ENCODE data around the gene ZMPSTE24. TPM values are rescaled to one million over a fixed set of nuclear protein-coding genes. Genes with fewer than 3 reads are reported as not detected.
A peak's percentile ranks its signal among the peaks of the same experiment; 100 is the strongest.

ZMPSTE24 gene
- polyA plus RNA-seq, 2 of the 4 experiments (the other 2 are of a cell fraction): 44.3 to 61.3 TPM

DNA sequence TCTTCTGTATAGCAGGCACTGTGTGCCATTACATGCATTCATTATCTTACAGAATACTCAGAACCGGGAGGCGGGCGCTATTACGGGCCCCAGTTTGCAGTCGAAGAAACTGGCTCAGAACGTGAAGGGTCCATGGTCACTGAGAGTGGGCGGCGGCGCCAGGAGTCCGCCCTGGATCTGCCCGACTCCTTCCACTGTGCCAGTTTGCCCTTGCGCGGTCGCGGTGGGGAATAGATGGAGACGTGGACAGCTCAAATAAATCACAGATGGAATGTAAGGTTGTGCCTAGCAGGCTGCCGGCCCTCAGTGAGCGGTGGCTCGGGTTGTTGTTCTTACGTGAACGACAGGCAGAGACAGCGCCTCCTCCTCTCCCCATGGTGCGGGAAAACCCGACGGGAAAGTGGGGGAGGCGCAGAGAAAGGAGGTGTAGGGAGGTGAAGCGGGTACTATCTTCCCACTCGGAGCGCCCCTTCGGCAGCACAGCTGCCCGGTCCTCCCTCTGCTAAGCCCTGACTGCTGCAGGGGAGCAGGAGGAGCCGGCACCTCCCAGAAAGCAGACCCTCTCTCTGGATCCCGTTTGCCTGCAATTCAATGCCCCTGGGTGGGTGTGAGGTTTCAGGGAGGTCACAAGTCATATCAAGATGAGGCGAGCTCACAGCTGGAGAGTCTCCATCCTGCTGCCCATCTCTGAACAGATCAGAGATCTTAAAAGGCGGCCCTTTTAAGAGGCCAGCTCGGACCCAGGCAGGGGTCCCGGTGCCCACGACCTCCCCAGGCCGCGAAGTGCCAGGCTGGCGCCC lies 58.0 kb downstream of the ZMPSTE24 start:
- FAIRE-seq: no peak
- WGBS (ENCODE audit: missing lambda C conversion rate): 45% methylated on average over 27 of the region's 41 CpGs

DNA sequence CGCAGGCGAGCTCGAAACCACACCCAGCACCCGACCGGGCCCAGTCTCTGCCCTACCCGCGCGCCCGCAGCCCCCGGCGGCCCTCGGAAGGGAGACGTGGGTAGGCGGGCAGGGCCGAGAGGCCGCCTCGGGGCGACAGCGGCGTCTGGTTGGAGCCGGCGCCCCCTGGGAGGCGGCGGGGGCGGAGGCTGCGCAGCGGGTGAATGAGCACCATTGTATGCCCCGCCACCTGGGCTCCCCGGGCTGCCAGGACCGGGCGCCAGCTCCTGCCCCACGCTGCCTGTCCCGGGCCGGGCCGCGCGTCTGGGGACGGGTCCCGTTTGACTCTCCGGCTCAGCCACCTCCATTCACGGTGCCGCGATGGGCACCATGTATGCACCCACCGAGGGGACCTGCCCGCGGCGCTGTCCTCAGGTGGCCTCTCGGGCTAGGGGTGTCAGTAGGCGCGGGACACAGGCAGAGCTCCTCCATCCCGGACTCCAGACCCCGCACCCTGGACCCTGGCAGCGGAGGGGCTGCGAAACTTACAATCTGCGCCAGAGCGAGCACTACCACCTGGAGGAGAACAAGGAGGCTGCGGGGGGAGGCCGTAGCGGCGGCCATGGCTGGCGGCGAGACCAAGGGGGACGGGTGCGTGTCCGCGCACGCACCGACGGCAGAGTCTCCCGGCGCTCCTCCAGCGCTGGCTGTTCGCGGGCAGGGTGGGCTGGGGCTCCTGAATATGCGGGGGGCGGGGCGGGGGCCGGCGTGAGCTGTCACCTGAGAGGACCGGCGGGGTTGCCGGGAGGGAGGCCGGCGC lies 58.8 kb downstream of the ZMPSTE24 start, which contains the start of gene COL9A2:
TSS of gene COL9A2 (minus strand) at position 692 of the 799 bp plus-strand sequence. CDS start at position 603, 89 bp downstream.
- TF ChIP-seq EHF (CRISPR knock-in tag; IDR thresholded peaks at IDR 0.05) (no peak), CBX8 (IDR thresholded peaks at IDR 0.05) (no peak), TP53 (CRISPR knock-in tag; IDR thresholded peaks at IDR 0.05) (no peak), KDM1A (IDR thresholded peaks at IDR 0.05; ENCODE audit: low read depth) (no peak), NFE2L2 (conservative IDR thresholded peaks at IDR 0.05; ENCODE audit: low read length) (no peak), RNF2 (IDR thresholded peaks at IDR 0.05; ENCODE audit: borderline replicate concordance, low read depth) (no peak), RCOR1 (IDR thresholded peaks at IDR 0.05; ENCODE audit: low read depth, low read length) (no peak), HOXB13 (CRISPR knock-in tag; IDR thresholded peaks at IDR 0.05; ENCODE audit: low read depth) (no peak), MYC (IDR thresholded peaks at IDR 0.05; ENCODE audit: borderline replicate concordance, low read length) (no peak), CBX2 (IDR thresholded peaks at IDR 0.05; ENCODE audit: borderline replicate concordance, low read depth) (no peak), MAZ (IDR thresholded peaks at IDR 0.05; ENCODE audit: borderline replicate concordance, low read depth, low read length) (no peak), HEYL (CRISPR knock-in tag; IDR thresholded peaks at IDR 0.05) (no peak), RFX5 (IDR thresholded peaks at IDR 0.05) (no peak), PHF8 (IDR thresholded peaks at IDR 0.05; ENCODE audit: borderline replicate concordance, low read depth) (no peak)
- TF ChIP-seq, protein P1, sequence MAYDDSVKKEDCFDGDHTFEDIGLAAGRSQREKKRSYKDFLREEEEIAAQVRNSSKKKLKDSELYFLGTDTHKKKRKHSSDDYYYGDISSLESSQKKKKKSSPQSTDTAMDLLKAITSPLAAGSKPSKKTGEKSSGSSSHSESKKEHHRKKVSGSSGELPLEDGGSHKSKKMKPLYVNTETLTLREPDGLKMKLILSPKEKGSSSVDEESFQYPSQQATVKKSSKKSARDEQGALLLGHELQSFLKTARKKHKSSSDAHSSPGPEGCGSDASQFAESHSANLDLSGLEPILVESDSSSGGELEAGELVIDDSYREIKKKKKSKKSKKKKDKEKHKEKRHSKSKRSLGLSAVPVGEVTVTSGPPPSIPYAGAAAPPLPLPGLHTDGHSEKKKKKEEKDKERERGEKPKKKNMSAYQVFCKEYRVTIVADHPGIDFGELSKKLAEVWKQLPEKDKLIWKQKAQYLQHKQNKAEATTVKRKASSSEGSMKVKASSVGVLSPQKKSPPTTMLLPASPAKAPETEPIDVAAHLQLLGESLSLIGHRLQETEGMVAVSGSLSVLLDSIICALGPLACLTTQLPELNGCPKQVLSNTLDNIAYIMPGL (CRISPR knock-in tag; IDR thresholded peaks at IDR 0.05; ENCODE audit: borderline replicate concordance): no peak
- TF ChIP-seq, protein P2, sequence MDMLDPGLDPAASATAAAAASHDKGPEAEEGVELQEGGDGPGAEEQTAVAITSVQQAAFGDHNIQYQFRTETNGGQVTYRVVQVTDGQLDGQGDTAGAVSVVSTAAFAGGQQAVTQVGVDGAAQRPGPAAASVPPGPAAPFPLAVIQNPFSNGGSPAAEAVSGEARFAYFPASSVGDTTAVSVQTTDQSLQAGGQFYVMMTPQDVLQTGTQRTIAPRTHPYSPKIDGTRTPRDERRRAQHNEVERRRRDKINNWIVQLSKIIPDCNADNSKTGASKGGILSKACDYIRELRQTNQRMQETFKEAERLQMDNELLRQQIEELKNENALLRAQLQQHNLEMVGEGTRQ (IDR thresholded peaks at IDR 0.05): no peak
- TF ChIP-seq, protein P3, sequence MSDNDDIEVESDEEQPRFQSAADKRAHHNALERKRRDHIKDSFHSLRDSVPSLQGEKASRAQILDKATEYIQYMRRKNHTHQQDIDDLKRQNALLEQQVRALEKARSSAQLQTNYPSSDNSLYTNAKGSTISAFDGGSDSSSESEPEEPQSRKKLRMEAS (IDR thresholded peaks at IDR 0.05): no peak
- TF ChIP-seq, protein P4, sequence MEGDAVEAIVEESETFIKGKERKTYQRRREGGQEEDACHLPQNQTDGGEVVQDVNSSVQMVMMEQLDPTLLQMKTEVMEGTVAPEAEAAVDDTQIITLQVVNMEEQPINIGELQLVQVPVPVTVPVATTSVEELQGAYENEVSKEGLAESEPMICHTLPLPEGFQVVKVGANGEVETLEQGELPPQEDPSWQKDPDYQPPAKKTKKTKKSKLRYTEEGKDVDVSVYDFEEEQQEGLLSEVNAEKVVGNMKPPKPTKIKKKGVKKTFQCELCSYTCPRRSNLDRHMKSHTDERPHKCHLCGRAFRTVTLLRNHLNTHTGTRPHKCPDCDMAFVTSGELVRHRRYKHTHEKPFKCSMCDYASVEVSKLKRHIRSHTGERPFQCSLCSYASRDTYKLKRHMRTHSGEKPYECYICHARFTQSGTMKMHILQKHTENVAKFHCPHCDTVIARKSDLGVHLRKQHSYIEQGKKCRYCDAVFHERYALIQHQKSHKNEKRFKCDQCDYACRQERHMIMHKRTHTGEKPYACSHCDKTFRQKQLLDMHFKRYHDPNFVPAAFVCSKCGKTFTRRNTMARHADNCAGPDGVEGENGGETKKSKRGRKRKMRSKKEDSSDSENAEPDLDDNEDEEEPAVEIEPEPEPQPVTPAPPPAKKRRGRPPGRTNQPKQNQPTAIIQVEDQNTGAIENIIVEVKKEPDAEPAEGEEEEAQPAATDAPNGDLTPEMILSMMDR (IDR thresholded peaks at IDR 0.05): no peak
- POLR2A ChIA-PET: no interaction called here
- CTCF ChIA-PET: interaction anchor here (1.2 to 4.7 kb wide), 11 partner anchors 7 to 173 kb away, joined by 3 to 24 read pairs (median 6); no protein-coding TSS in a partner anchor
- H3K4me1 ChIP-seq: no peaks in the 10 kb centered on the region
- H3K4me3 ChIP-seq: peak within 1 kb of the TSS; percentile 50
- DNase-seq (ENCODE audit: low read depth in 1 of 2, low spot score in 1 of 2): peak in 1 of 2 experiments; percentile 18
- peak within 1 kb of the TSS; percentile 44 to 77; a peak in 5 of 6 replicates for H3K27ac ChIP-seq
- no peaks in the 10 kb centered on the region for H3K9me3 ChIP-seq
- peak; percentile 36 to 66 for ATAC-seq
- peak within 1 kb of the TSS; percentile 94 for H3K4me2 ChIP-seq
- FAIRE-seq: no peak
- no CpG with 5 or more reads among the region's 84 CpGs for WGBS (ENCODE audit: missing lambda C conversion rate)

More for the DNA sequence above, 58.0 kb downstream of the ZMPSTE24 start:
- Histone ChIP-seq H3K4me3 (peak overlapping the region; percentile 50), H3K27ac (peak overlapping the region; percentile 44 to 79; a peak in 5 of 6 replicates), H3K4me2 (peak overlapping the region; percentile 94), H3K9me3 (no peaks in the 10 kb centered on the region), H3K4me1 (no peaks in the 10 kb centered on the region)
- CTCF ChIA-PET: interaction anchor here (0.5 to 4.7 kb wide), 32 partner anchors 8 to 246 kb away, joined by 3 to 24 read pairs (median 3); no protein-coding TSS in a partner anchor
- ATAC-seq (peak; percentile 17 to 36; a peak in 4 of 6 replicates), DNase-seq (ENCODE audit: low read depth in 1 of 2, low spot score in 1 of 2) (no peak)
- POLR2A ChIA-PET: interaction anchor here (0.5 kb wide), 1 partner anchor 94 kb away, joined by 3 read pairs; no protein-coding TSS in a partner anchor
- TF ChIP-seq CHD4 (IDR thresholded peaks at IDR 0.05; ENCODE audit: borderline replicate concordance): no peak
- no peak for TF ChIP-seq RCOR1 (IDR thresholded peaks at IDR 0.05; ENCODE audit: low read depth, low read length)
- TF ChIP-seq HOXB13 (CRISPR knock-in tag; IDR thresholded peaks at IDR 0.05; ENCODE audit: low read depth): no peak
- no peak for TF ChIP-seq FOXS1 (CRISPR knock-in tag; IDR thresholded peaks at IDR 0.05)
- no peak for TF ChIP-seq ZSCAN20 (CRISPR knock-in tag; IDR thresholded peaks at IDR 0.05)
- no peak for TF ChIP-seq FOSL2 (IDR thresholded peaks at IDR 0.05)
- TF ChIP-seq FOSL2 (CRISPR knock-in tag; IDR thresholded peaks at IDR 0.05): no peak

Data from A549 (cell line).